NCI-H2227 (cell line): ENCODE data around the gene CIRBP.

Experiments used
- DNase-seq: peaks from one replicate; lab custom pipeline; 2025; ENCODE audit not compliant: unreplicated experiment; lab: John Stamatoyannopoulos, UW

Gene CIRBP

DNA sequence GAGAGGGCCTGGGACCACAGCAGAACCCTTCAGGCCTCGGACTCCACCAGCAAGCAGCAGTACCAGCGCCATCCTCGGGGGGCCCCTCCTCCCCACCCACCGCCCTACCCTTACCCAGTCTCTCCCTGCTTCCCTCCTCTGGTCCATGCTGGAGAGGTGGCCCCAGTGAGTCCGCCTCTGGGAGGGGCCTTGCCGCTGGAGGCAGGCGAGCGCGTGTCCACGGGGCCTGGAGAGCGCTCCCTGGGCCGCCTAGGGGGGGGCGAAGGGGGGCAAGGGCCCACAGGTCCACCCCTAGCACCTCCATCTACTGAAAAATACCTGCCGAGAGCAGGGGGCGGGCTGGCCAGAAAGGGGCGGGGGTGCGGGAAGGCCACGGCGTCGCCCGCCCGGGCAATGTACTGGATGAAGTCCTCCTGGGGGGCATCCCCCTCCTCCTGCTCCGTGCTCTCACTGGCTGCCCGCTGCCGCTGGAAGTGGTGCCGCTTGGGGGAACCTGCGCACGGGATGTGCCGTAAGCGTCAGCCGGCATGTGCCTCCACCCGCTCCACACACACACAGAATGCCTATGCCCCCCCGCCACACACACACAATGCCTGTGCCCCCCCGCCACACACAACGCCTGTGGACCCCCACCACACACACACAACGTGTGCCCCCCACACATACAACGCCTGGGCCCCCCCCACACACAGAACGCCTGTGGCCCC is 38.2 kb upstream of the CIRBP start:
- no peak for DNase-seq

DNA sequence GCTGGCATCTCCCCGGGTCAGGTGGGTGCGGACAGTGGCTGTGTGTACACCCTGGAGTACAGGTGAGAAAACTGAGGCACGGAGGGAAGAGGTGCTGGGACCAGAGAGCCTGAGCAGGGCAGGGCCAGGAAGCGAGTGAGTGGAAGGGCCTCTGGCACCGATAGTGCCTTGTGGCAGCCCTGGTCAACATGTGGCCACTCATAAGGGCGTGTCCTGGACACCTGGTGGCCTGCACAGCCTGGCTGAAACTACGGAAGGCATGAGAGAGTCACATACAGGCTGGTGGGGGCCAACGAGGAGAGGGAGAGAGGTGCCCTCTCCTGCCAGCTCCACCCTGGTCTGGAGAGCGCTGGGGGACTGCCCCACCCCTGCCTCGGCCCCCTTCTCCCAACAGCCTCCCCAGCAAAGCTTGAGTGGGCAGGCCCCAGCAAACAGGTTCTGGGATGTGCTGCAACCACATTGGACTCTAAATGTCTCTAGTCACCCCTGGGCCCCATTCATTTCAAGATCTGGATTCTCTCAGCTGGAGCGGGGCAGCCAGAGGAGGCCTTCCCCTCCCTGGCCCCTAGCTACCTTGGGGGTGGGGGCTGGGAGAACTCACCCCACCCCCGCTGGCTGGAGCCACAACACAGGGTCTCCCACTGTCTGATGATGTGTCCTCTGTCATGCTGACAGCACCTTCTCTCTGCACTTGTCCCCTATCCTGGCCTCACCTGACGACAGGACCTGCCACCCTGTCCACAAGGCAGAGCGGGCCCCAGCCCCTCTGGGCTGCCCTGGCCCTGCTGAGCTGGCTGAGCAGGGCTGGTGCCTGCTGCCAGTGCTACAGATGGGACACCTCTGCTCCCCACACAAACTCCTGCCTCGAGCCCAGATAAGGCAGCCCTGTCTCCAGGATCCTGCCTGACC is 37.1 kb upstream of the CIRBP start:
- no peak for DNase-seq

DNA sequence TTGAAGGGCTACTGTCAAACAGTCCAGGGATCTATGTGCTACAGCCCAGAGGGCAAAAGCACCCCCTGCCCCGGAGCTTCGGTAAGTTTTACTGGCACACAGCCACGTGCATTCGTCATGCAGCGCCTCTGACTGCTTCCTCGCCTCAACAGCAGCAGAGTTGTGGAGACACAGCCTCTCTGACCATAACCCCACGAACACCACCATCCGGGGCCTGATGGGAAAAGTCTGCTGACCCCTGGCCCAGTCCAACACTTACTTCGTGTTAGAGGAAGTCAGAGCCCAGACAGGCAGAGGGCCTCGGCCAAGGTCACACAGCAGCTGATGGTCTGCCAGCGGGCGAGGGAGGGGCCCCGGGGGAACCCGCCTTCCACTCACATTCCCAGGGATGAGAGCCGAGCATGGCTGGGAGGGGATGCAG is 36.5 kb upstream of the CIRBP start:
- DNase-seq = no peak

DNA sequence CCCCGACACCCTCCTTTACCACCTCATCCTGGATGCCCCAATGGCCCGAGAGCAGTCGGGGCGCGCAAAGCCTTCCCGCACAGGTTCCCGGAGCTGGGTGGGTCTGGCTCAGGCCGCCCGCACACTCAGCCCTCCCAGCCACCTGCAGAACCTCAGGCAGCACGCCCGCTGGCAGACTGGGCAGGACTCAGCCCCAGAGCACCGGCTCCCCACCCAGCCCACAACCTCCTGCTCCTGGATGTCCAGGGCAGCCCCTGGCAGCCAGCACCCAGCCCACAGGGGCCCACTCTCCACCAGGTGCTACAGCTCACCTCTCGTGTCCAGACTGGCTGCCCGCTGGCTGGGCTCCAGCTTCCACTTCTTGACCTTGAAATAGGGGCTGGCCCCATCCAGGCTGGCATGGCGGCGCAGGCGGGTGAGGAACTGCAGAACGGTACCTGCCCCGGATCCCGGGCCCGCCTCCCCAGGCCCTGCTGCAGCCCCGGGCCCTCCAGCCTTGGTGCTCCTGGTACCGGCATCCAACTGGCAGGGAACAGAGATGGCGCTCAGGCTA is 35.9 kb upstream of the CIRBP start:
- DNase-seq = no peak

DNA sequence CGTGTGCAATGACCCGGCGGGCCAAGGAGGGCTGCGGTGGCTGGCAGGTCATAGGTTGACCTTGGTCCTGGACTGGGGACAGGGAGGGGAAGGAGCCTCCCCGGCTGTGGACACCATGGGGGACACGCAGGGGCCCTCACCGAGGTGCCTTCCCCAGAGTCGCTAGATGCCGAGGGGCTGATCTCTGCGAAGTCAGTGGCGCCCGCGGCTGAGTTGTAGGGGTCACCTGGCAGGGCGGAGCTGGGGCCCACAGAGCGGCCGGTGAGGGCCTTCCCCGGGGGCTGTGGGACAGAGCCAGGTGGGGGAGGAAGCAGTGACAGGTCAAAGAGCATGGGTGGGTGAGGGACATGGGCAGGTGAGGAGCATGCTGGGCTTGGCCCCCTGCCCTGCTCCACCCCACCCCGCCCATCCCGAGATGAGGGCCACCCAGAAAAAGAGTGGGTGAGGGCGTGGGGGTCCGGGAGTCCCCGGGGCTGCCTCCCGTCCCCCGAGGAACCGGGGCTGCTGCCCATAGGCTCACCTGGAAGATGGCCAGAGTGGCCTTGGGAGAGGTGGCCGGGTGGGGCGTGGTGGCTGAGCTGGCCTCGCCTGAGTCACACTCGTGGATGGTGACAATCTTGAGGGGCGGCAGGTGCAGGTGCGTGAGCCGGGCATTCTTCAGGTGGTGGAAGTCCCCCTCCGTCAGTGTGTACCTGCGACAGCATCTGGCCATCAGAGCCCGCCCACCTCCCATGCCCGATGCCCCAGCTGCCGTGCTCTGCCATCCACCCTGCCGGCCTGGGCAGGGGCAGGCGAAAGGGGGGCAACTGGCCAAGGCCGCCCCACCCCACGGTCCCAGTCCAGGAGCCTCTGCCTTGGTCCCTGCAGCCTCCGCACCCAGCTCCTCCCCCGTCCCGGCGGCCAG is 34.8 kb upstream of the CIRBP start:
- DNase-seq = no peak

DNA sequence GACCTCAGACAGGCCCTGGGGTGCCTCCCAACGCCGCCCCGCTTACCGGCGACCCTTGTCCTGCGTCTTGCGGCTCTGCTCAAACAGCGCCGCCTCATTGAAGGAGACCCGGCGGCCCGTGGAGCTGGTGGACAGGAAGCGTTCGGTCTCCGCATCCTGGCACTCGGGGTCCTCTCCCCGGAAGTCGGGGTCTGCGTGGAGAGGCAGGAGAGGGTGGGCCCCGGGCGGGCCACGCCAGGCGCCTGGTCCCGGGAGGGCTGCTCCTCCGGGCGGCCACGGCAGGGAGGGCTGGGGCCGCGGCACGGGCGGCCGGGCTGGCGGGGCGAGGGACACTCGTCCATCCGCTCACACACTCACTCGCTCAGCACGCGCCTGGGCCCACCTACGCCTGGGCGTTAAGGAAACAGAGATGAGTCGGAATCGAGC is 34.2 kb upstream of the CIRBP start:
- DNase-seq = no peak

DNA sequence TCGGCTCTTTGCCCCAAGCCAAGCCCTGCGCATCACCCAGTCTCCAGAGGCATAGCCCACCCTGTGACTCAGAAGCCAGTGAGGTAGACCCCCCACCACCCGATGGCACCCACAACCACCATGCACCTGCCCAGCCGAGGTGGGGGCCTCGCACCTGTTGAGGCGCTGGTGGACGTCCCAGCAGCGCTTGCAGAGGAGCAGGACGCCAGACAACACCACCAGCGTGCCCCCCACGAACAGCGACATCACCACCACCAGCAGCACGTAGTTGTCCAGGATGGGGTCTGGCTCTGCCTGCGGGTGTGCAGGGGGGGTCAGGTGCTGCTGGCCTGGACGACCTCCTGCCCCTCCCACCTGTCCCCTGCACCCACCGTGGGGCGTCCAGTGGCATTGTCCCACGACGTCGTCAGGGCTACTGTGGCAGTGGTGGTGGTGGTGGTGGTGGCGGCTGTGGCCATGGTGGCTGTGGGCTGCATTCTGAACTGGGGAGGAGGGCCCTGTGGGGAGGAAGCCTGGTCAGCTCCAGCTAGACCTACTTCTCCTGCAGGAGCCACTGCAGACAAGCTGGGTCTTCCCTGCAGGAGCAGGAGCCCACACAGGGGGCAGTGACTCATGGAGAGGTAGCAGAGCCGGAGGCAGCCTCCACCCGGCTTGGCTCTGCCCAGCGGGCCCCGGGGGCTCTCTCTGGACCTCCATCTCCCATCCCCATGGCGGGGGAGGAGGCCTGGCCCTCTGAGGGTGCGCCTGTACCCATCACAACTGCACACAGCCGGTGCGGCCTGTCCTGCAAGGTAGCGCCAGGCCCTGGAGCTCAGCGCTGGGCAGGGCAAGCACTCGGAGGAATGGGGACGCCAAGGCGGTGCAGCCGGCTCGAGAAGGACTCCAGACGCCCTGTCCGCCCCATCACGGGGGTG is 33.2 kb upstream of the CIRBP start:
- DNase-seq = no peak

DNA sequence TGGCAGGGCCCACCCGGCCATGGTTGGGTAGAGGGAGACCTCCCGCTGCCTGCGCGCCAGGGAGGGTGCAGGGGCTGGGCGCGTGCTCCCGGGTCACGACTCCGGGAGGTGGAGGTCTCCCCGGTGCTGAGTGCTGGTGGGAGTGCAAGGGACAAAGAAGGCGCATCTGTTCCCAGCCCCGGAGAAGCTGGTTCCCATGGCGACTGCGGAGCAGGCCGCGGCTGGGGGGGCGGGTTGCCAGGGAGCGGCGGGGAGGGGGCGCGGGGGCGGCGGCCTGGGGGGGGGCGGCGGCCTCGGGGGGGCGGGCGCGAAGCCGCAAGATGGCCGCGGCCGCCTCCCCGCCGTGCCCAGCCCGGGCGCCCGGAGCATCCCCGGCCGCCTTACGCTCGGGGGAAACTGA is 32.6 kb upstream of the CIRBP start:
- peak; percentile 69 for DNase-seq

DNA sequence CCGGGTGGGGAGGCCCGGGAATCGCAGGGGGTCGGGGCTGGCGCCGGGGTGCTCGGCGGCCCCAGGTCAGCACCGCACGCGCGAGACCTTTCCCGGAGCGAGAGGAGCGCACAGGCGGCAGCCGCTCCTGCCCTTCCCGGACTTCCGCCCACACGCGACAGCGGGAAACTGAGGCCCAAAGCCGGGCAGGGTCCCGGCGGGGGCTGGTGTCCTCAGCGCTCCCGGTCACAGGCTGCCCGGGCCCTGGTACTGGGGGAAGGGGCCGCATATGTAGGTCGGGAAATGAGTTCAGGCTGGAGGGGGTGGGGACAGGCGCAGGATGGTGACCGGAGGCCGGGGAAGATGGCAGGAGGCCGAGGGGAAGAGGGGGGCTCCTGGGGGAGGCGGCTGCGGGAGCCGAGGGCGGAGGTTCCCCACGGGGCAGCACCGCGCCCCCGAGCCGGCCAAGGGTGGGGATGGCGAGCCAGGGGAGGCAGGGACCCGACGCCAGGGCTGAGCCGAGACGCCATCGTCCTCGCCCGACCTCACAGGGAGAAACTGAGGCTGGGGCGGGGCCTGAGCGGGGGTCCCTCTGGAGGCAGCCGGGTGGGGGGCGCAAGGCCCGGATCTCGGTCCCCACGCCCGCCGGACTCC is 32.0 kb upstream of the CIRBP start:
- no peak for DNase-seq

DNA sequence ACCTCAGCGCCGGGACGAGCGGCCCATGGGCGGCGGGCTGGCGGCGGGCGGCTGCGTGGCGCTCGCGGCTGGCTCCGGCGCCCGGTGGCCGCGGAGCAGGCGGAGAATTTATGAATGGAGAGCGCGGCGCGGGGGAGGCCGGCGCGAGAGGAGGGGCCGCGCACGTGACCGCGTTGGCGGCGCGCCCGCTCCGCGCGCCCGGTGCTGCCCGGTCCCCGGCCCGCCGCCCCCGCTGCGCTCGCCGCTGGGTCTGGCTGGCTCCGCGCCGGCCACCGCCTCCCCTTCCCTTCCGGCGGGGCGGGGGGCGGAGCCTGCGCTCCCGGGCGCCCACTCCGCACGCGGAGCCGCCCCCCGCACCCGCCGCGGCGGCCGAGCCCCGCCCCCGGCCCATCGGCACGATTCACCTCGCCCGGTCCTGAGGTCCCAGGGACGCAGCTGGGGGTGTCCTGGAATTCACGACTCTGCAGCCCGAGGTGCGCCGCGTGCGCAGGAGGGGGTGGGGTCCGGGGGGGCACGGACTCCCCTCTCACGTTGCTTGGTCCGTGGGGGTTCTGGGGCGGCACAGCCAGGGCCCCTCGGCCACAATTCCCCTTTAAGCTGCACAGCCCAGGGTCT is 31.3 kb upstream of the CIRBP start, which contains the start of gene CBARP:
Gene CBARP, minus strand, starts transcription at position 252 of the 615 bp plus-strand sequence. CDS start 1,905 bp downstream, outside the sequence.
- DNase-seq = peak; percentile 65

DNA sequence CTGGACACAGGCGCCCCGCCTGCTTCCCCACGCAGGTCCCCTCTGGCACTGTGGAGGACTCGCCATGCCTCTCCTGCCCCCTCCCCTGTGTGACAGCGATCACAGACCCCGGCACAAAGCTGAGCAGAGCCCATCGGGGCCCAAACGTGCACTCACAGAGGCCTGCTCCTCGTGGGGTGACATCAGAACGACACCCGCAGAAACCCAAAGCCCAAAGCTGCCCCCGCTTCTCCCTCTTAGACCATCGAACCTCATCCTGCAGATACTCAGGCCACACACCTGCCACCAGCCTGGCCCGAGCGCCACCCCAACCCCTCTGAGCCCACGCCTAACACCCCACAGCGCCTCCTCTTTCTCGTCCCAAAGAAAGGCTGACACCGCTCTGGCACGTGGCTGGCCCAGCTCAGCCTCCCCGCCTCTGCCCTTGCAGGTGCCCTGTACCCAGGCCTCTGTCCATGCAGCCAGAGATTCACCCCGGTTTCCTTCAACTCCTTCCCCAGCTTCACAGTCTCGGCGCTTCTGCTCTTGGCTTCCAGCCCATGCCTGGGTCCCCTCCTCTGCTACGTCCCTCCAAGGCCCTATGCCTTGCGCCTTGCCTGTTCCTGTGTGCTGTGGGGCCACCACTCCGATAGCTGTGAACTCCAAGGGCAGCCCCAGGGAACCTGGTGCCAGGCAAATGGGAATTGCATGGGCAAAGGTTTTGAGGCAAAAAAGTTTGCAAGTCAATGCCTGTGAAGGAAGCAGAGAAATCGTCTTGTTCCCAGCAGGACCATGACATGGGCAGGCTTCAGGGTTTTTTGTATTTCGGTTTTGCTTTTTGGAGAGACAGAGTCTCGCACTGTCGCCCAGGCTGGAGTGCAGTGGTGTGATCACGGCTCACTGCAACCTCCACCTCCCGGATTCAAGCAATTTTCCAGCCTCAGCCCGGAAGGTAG is 30.5 kb upstream of the CIRBP start:
- no peak for DNase-seq

DNA sequence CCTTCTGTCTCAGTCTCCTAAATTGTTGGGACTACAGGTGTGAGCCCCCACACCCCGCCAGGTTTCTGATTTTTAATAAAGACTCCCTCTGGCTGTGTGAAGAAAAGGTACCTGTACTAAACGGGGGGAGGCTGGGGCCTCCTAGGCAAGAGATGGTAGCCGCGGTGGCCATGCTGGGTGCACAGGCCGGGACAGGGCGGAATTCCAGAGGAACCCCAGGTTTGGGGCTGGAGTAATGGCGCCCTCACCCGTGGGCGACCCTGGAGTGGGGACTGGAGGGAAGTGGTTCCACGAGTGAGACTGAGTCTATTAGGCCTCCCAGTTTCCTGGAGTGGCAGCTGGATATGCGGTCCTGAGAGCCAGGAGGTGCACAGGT is 29.7 kb upstream of the CIRBP start:
- no peak for DNase-seq

DNA sequence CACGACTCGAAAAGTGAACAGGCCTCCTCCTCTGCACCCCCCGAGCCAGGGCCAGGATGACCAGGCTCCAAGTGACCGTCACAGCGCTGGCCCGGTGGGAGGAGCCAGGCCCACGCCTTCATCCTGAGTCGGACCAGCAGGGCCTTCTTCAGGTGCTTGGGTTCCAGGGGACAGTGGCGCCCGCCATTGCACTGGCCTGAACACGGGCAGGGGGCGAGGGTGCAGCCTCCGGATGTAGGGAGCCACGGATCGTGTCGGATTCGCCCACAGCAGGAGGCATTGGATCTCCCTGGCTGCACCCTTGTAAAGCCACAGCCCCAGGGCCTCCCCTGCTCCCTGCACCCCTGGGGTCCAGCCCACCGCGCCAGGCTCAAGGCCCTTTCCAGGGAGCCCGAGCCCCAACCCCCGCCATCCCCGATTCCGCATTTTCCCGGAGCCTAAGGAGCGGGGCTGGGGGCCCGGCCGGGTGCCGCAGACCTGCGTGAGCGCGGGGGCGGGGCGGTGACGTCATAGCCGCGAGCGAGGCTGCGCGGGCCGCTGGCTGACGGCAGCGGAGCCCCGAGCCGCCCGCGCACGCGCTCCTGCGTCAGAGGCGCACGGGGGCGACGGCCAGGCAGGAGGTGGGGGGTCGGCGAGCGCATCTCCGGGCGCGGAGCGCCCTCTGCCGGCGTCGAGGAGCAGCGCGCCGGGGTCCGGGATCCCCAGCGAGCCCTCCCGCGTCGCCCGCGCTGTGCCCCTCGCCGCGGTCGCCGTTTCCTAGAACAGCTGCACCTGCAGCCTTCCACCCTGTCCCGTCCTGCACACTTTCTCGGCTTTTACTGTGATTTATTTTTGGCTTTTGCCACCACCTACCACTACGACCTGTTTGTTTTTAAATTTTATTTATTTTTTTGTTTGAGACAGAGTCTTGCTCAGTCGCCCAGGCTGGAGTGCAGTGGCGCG is 29.1 kb upstream of the CIRBP start:
- DNase-seq = peak; percentile 95

DNA sequence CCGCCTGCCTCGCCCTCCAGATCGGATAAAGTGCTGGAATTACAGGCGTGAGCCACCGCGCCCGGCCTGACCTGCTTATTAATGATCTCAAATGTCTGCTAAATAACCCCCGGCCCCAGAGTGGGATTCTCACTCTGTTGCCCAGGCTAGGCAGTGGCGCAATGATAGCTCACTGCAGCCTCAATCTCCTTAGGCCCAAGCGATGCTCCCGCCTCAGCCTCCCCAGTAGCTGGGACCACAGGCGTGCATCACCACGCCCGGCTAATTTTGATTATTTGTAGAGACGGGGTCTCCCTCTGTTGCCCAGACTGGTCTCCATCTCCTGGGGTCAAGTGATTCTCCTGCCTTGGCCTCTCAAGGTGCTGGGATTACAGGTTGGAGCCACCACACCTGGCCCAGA is 28.2 kb upstream of the CIRBP start:
- no peak for DNase-seq

DNA sequence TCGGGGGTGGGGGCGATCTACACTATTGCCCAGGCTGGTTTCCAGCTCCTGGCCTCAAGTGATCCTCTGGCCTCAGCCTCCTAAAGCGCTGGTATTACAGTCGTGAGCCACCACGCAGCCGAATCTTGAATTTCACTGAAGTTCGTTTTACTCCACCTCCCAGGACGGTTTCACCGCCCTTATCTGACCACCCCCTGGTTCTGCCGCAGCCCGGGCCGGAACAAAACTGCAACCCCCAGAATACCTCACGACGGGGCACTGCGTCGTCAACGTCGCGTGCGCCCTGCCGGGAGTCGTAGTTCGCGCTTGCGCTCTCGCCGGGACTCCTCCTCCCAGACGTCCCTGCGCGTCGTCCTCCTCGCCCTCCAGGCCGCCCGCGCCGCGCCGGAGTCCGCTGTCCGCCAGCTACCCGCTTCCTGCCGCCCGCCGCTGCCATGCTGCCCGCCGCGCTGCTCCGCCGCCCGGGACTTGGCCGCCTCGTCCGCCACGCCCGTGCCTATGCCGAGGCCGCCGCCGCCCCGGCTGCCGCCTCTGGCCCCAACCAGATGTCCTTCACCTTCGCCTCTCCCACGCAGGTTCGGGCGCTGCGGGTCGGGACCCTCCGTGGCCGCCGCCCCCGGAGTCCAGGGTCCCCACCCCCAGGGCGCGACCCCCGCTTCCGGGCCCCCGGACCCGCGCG is 27.6 kb upstream of the CIRBP start, which contains the start of gene ATP5F1D:
Gene ATP5F1D, plus strand, starts transcription at position 335 of the 679 bp plus-strand sequence. Its CDS starts 100 bp downstream, at position 435.
- DNase-seq = peak; percentile 95
